Fibroblast of lung (primary cell): ENCODE measurements around the gene MND1. TPM values are rescaled to one million over a fixed set of nuclear protein-coding genes. Genes with fewer than 3 reads are reported as not detected.

Experiments
- DNase-seq, 2 donors: peaks; one replicate each; pipeline versions ENCODE4 v3.0.0 to v3.0.0-alpha.2; 2010; ENCODE audit warnings: low read depth in 2 of 2
- H2AFZ ChIP-seq: 2 replicates; pipeline ENCODE4 v1.5.1; 2012; ENCODE audit warnings: low read length, control low read depth, inconsistent platforms
- H3K27ac ChIP-seq: 2 replicates; pipeline ENCODE4 v1.5.1; 2011; ENCODE audit warnings: low read length, control low read depth; ENCODE audit not compliant: insufficient read depth
- H3K27me3 ChIP-seq: 2 replicates; pipeline ENCODE4 v1.5.1; 2011; ENCODE audit warnings: mild to moderate bottlenecking, low read length; ENCODE audit not compliant: control insufficient read depth, insufficient read depth
- H3K36me3 ChIP-seq: 2 replicates; pipeline ENCODE4 v1.5.1; 2011; ENCODE audit warnings: low read length; ENCODE audit not compliant: control insufficient read depth, insufficient read depth
- H3K4me1 ChIP-seq: 2 replicates; pipeline ENCODE4 v1.5.1; 2011; ENCODE audit warnings: low read length; ENCODE audit not compliant: control insufficient read depth, insufficient read depth; ENCODE audit errors: extremely low read depth
- H3K4me2 ChIP-seq: 2 replicates; pipeline ENCODE4 v1.5.1; 2011; ENCODE audit warnings: low read length, control low read depth; ENCODE audit not compliant: insufficient read depth; ENCODE audit errors: extremely low read depth
- H3K4me3 ChIP-seq, 4 experiments: fragments of 200-600 bp in 1 of 4; sonication (generic) in 1 of 4; replicated peaks in 1 of 4; 2 replicates each; pipeline ENCODE4 v1.5.1; 2011 to 2016; ENCODE audit warnings: low read length in 4 of 4, low read depth in 3 of 4, mild to moderate bottlenecking in 3 of 4, control low read depth in 2 of 4, inconsistent platforms in 1 of 4, mixed read lengths in 1 of 4; ENCODE audit not compliant: insufficient read depth in 1 of 4; ENCODE audit errors: control extremely low read depth in 1 of 4
- H3K79me2 ChIP-seq: 2 replicates; pipeline ENCODE4 v1.5.1; 2012; ENCODE audit warnings: mild to moderate bottlenecking, low read length, inconsistent platforms; ENCODE audit not compliant: control insufficient read depth, insufficient read depth
- H3K9ac ChIP-seq: 2 replicates; pipeline ENCODE4 v1.5.1; 2011; ENCODE audit warnings: mild to moderate bottlenecking, low read length, control low read depth; ENCODE audit not compliant: insufficient read depth
- H3K9me3 ChIP-seq: 2 replicates; pipeline ENCODE4 v1.5.1; 2012; ENCODE audit warnings: low read depth, low read length; ENCODE audit not compliant: control insufficient read depth, insufficient read depth
- H4K20me1 ChIP-seq: 2 replicates; pipeline ENCODE4 v1.5.1; 2011; ENCODE audit warnings: low read length; ENCODE audit not compliant: control insufficient read depth, insufficient read depth; ENCODE audit errors: extremely low read depth
- EZH2 ChIP-seq: IDR thresholded peaks from 2 replicates; pipeline ENCODE4 v1.5.1; 2012; ENCODE audit warnings: low read length, control low read depth, mild to moderate bottlenecking; ENCODE audit errors: missing control alignments
- polyA plus RNA-seq, 2 donors: library from polyadenylated mRNA; depleted of rRNA in 1 of 2; stranded (reverse) in 1 of 2; unstranded in 1 of 2; fragments of >200 nt; gene quantifications; 2 replicates each; pipeline ENCODE4 v1.2.1, GENCODE V29; 2011 to 2012; ENCODE audit warnings: missing spikeins in 1 of 2
- total RNA-seq: library from RNA; depleted of rRNA; stranded (reverse); fragments of >200 nt; gene quantifications from 2 replicates; pipeline ENCODE4 v1.2.1, GENCODE V29; 2014
- TF ChIP-seq, protein P1 (sequence below), 2 donors: IDR thresholded peaks in 1 of 2; conservative IDR thresholded peaks in 1 of 2; 1 replicate in 1 of 2; 2 replicates in 1 of 2; pipeline ENCODE4 v1.5.1; 2011 to 2012; ENCODE audit warnings: low read length in 2 of 2, control low read depth in 1 of 2, inconsistent platforms in 1 of 2, low read depth in 1 of 2, mild to moderate bottlenecking in 1 of 2

MND1 gene
- total and polyA plus RNA-seq, 2 donors (not counting 1 experiment from before 2014, with no cell fraction given) = 2.2 to 5.8 TPM

DNA sequence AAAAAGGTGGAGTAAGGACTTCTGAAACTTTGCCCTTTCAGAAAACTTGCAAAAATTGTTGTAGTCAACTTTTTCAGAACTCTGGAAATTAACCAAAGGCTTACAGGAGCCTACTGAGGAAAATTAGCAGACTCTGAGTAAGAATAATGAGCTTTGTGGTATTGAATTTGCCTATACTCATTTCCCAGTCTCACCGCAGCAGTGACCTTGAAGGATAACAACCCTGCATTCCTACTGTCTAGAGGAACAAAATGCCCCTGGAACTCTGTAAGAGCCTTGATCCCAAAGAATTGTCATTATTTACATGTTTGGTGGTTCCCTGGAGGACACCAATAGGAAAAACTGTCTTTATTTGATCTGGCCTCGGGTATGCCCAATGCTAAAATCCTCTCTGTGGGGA lies 57.9 kb downstream of the MND1 start:
- peak in 1 of 2 donors; percentile 93 for DNase-seq
- no peaks in the 10 kb centered on the region for H3K79me2 ChIP-seq
- H4K20me1 ChIP-seq = no peaks in the 10 kb centered on the region
- H3K9ac ChIP-seq = no peak overlapping the region
- no peak overlapping the region for H3K27ac ChIP-seq
- H3K9me3 ChIP-seq = no peaks in the 10 kb centered on the region
- H3K4me3 ChIP-seq = no peak overlapping the region
- no peaks in the 10 kb centered on the region for H3K4me1 ChIP-seq
- H3K36me3 ChIP-seq = no peaks in the 10 kb centered on the region
- H3K4me2 ChIP-seq = no peak overlapping the region
- H3K27me3 ChIP-seq = no peaks in the 10 kb centered on the region
- H2AFZ ChIP-seq = no peak overlapping the region
- TF ChIP-seq, protein P1, sequence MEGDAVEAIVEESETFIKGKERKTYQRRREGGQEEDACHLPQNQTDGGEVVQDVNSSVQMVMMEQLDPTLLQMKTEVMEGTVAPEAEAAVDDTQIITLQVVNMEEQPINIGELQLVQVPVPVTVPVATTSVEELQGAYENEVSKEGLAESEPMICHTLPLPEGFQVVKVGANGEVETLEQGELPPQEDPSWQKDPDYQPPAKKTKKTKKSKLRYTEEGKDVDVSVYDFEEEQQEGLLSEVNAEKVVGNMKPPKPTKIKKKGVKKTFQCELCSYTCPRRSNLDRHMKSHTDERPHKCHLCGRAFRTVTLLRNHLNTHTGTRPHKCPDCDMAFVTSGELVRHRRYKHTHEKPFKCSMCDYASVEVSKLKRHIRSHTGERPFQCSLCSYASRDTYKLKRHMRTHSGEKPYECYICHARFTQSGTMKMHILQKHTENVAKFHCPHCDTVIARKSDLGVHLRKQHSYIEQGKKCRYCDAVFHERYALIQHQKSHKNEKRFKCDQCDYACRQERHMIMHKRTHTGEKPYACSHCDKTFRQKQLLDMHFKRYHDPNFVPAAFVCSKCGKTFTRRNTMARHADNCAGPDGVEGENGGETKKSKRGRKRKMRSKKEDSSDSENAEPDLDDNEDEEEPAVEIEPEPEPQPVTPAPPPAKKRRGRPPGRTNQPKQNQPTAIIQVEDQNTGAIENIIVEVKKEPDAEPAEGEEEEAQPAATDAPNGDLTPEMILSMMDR (conservative IDR thresholded peaks at IDR 0.05 in 1 of 2, IDR thresholded peaks at IDR 0.05 in 1 of 2; ENCODE audit: low read depth in 1 of 2, low read length in 2 of 2) = no peak
- TF ChIP-seq EZH2 = no peak

DNA sequence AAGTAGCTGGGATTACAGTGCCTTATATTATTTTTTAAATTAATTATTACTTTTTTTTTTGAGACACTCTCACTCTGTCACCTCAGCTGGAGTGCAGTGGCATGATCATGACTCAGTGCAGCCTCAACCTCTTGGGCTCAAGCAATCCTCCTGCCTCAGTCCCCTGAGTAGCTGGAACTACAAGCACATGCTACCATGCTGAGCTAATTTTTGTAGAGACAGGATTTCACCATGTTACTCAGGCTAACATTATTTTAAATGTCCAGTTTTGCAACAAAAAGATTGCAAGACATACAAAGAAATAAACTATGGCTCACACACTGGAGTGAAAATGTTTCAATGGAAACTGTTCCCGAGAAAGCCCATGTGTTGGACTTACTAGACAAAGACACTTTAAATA lies 59.2 kb downstream of the MND1 start:
- DNase-seq = peak in 1 of 2 donors; percentile 34
- TF ChIP-seq EZH2 = no peak
- TF ChIP-seq, protein P1 (conservative IDR thresholded peaks at IDR 0.05 in 1 of 2, IDR thresholded peaks at IDR 0.05 in 1 of 2; ENCODE audit: low read depth in 1 of 2, low read length in 2 of 2) = no peak
- H3K9ac ChIP-seq = no peak overlapping the region
- no peak overlapping the region for H3K4me3 ChIP-seq
- H3K4me1 ChIP-seq = no peaks in the 10 kb centered on the region
- H3K27me3 ChIP-seq = no peaks in the 10 kb centered on the region
- H3K9me3 ChIP-seq = no peaks in the 10 kb centered on the region
- H4K20me1 ChIP-seq = no peaks in the 10 kb centered on the region
- H3K4me2 ChIP-seq = no peak overlapping the region
- H3K36me3 ChIP-seq = no peaks in the 10 kb centered on the region
- H3K27ac ChIP-seq = no peak overlapping the region
- H2AFZ ChIP-seq = no peak overlapping the region
- no peaks in the 10 kb centered on the region for H3K79me2 ChIP-seq

DNA sequence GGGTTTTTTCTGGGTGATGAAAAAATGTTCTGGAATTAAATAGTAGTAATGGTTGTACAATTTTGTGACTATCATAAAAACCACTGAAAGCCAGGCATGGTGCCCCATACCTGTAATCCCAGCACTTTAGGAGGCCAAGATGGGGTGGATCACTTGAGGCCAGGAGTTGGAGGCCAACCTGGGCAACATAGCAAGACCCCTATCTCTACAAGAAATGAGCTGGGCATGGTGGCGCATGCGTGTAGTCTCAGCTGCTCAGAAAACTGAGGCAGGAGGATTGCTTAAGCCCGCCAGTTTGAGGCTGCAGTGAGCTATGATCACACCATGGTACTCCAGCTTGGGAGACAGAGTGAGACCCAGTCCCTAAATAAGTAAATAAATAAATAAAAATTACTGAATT lies 63.4 kb downstream of the MND1 start:
- no peak overlapping the region for H3K4me3 ChIP-seq
- DNase-seq = no peak
- no peaks in the 10 kb centered on the region for H4K20me1 ChIP-seq
- H3K36me3 ChIP-seq = no peaks in the 10 kb centered on the region
- no peak overlapping the region for H3K27ac ChIP-seq
- H3K9ac ChIP-seq = no peak overlapping the region
- no peaks in the 10 kb centered on the region for H3K27me3 ChIP-seq
- no peaks in the 10 kb centered on the region for H3K9me3 ChIP-seq
- H3K79me2 ChIP-seq = no peaks in the 10 kb centered on the region
- no peak overlapping the region for H3K4me2 ChIP-seq
- no peak overlapping the region for H2AFZ ChIP-seq
- TF ChIP-seq, protein P1 (conservative IDR thresholded peaks at IDR 0.05 in 1 of 2, IDR thresholded peaks at IDR 0.05 in 1 of 2; ENCODE audit: low read depth in 1 of 2, low read length in 2 of 2) = no peak
- TF ChIP-seq EZH2 = no peak
- peaks cover 4% of the 10 kb centered on the region for H3K4me1 ChIP-seq
